Activated CD8-positive, alpha-beta memory T cell treated with anti-CD3 and anti-CD28 coated beads, Interleukin-2, amount 50 U/mL, for 24 hours (primary cell): ENCODE results near the gene MDGA2.
"Not testable (repeated sequence)": the region's sequence is repeated elsewhere in the genome, so short reads cannot be mapped to it uniquely, and the experiment has no call there.

Experiments used
- DNase-seq: peaks from one replicate; pipeline ENCODE4 v3.0.0-alpha.2; 2020; ENCODE audit errors: extremely low read depth

The MDGA2 gene

GRCh38 chr14:47235619-47236018 is 439.8 kb downstream of the MDGA2 start:
- DNase-seq: no peak

GRCh38 chr14:47226877-47227520 is 448.4 kb downstream of the MDGA2 start:
- no peak for DNase-seq

GRCh38 chr14:47223656-47224055 is 451.7 kb downstream of the MDGA2 start:
- DNase-seq: no peak

- no peak for DNase-seq
Observed at GRCh38 chr14:47220096-47220495, 455.3 kb downstream of the MDGA2 start.

GRCh38 chr14:47211263-47211662 is 464.1 kb downstream of the MDGA2 start:
- no peak for DNase-seq

GRCh38 chr14:47210099-47210498 is 465.3 kb downstream of the MDGA2 start:
- DNase-seq: no peak

- no peak for DNase-seq
Observed at GRCh38 chr14:47208434-47208833, 467.0 kb downstream of the MDGA2 start.

GRCh38 chr14:47207617-47208016 is 467.8 kb downstream of the MDGA2 start:
- no peak for DNase-seq

GRCh38 chr14:47200740-47201139 is 474.7 kb downstream of the MDGA2 start:
- DNase-seq: no peak

GRCh38 chr14:47195582-47195981 is 479.8 kb downstream of the MDGA2 start:
- DNase-seq: no peak

GRCh38 chr14:47194055-47194454 is 481.4 kb downstream of the MDGA2 start:
- DNase-seq: no peak

GRCh38 chr14:47192203-47192602 is 483.2 kb downstream of the MDGA2 start:
- not testable (repeated sequence) for DNase-seq

GRCh38 chr14:47191700-47192099 is 483.7 kb downstream of the MDGA2 start:
- DNase-seq: no peak

- no peak for DNase-seq
Observed at GRCh38 chr14:47189911-47190484, 485.4 kb downstream of the MDGA2 start.

- DNase-seq: no peak
Observed at GRCh38 chr14:47186486-47186885, 488.9 kb downstream of the MDGA2 start.

GRCh38 chr14:47179906-47180305 is 495.5 kb downstream of the MDGA2 start:
- no peak for DNase-seq

GRCh38 chr14:47171896-47172295 is 503.5 kb downstream of the MDGA2 start:
- not testable (repeated sequence) for DNase-seq

- DNase-seq: no peak
Observed at GRCh38 chr14:47167402-47167801, 508.0 kb downstream of the MDGA2 start.

GRCh38 chr14:47155395-47155794 is 520.0 kb downstream of the MDGA2 start:
- DNase-seq: no peak

GRCh38 chr14:47154276-47154797 is 521.1 kb downstream of the MDGA2 start:
- no peak for DNase-seq

- no peak for DNase-seq
Observed at GRCh38 chr14:47153746-47154145, 521.7 kb downstream of the MDGA2 start.

GRCh38 chr14:47150267-47150666 is 525.1 kb downstream of the MDGA2 start:
- no peak for DNase-seq

- no peak for DNase-seq
Observed at GRCh38 chr14:47149326-47149725, 526.1 kb downstream of the MDGA2 start.

- no peak for DNase-seq
Observed at GRCh38 chr14:47148686-47149085, 526.7 kb downstream of the MDGA2 start.
